DOHH2 (cell line): ENCODE results near the gene RHBDF2.

Experiments
- H3F3A ChIP-seq: fragments of 200-600 bp; sonication (generic), shearing (Covaris generic); 2 replicates; pipeline ENCODE4 v1.6.0; 2016; ENCODE audit warnings: antibody characterized with exemption, mild to moderate bottlenecking; ENCODE audit not compliant: control insufficient read depth, insufficient read depth
- H3K27ac ChIP-seq: fragments of 200-600 bp; sonication (generic); 2 replicates; pipeline ENCODE4 v1.5.1; 2014; ENCODE audit warnings: low read depth, mild to moderate bottlenecking, low read length, moderate library complexity
- H3K27me3 ChIP-seq: fragments of 200-600 bp; sonication (generic); 2 replicates; pipeline ENCODE4 v1.6.1; 2014; ENCODE audit warnings: mild to moderate bottlenecking, low read length, mixed read lengths; ENCODE audit not compliant: control insufficient read depth
- H3K36me3 ChIP-seq: fragments of 200-600 bp; sonication (generic); 2 replicates; pipeline ENCODE4 v1.6.1; 2014; ENCODE audit warnings: mild to moderate bottlenecking, low read length, moderate library complexity, mixed read lengths; ENCODE audit not compliant: control insufficient read depth
- H3K4me1 ChIP-seq: fragments of 200-600 bp; sonication (generic); 2 replicates; pipeline ENCODE4 v1.6.1; 2014; ENCODE audit warnings: mild to moderate bottlenecking, low read length, mixed read lengths; ENCODE audit not compliant: control insufficient read depth
- H3K4me2 ChIP-seq: fragments of 200-600 bp; sonication (generic); 2 replicates; pipeline ENCODE4 v1.6.0; 2014; ENCODE audit warnings: mild to moderate bottlenecking, low read length, moderate library complexity
- H3K4me3 ChIP-seq: fragments of 200-600 bp; sonication (generic); 2 replicates; pipeline ENCODE4 v1.5.1; 2014; ENCODE audit warnings: mild to moderate bottlenecking, low read length, mixed read lengths
- H3K79me2 ChIP-seq: fragments of 200-600 bp; sonication (generic); 2 replicates; pipeline ENCODE4 v1.6.1; 2014; ENCODE audit warnings: mild to moderate bottlenecking, low read length, mixed read lengths; ENCODE audit not compliant: control insufficient read depth
- H3K9me2 ChIP-seq: fragments of 200-600 bp; sonication (generic); replicated peaks from 2 replicates; pipeline ENCODE4 v1.6.1; 2014; ENCODE audit warnings: mild to moderate bottlenecking, low read length, mixed read lengths; ENCODE audit not compliant: control insufficient read depth
- H3K9me3 ChIP-seq: fragments of 200-600 bp; sonication (generic); 2 replicates; pipeline ENCODE4 v1.6.1; 2014; ENCODE audit warnings: antibody characterized with exemption, low read length, mixed read lengths; ENCODE audit not compliant: control insufficient read depth, insufficient read depth
- H4K20me1 ChIP-seq: fragments of 200-600 bp; sonication (generic); 2 replicates; pipeline ENCODE4 v1.6.0; 2014; ENCODE audit warnings: low read depth, mild to moderate bottlenecking, antibody characterized with exemption, low read length, moderate library complexity; ENCODE audit not compliant: control insufficient read depth, insufficient read depth
- EZH2phosphoT487 ChIP-seq: fragments of 200-600 bp; sonication (generic); IDR thresholded peaks from 2 replicates; pipeline ENCODE4 v1.6.1; 2017; ENCODE audit warnings: borderline replicate concordance, mild to moderate bottlenecking, antibody characterized with exemption, low read length, moderate library complexity, mixed read lengths
- TF ChIP-seq, protein P1 (sequence below): fragments of 200-600 bp; sonication (generic); IDR thresholded peaks from one replicate; pipeline ENCODE4 v1.5.1; 2014; ENCODE audit warnings: antibody characterized with exemption, mild to moderate bottlenecking, low read depth, low read length; ENCODE audit not compliant: poor library complexity, severe bottlenecking

The RHBDF2 gene

DNA sequence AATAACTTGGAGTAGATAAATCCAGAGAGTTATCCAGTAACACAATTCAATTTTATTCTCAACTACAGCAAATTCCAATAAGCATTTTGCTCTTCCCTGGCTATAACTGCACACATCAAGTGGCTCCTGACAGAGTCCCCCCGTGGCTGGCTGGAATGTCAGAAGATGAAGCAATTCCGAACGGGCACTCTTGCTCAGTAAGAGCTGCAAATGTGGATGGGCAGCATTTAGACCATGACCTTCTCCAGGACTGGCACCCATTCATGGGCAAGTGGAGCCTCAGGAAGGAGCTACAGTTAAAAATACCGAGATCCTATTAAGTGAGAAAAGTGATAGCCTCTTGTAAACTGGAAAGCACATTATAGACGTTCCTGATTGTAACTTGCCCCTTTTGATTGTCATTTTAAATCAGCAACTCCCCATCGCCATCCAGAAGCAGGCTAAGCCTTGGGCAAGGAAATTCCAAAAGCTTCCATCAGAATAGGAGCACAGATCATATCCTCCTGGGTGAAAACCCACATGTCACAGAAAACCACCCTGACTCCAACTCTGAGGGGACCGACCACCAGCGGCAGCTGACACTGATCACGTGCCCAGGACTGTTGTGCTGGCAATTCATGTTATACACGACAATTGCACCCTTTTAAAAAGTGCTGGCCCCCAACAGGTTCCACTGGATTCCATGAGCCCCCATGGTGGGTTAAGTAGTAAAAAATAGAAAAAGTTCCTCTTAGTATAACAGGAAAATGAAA, 55.4 kb downstream of the RHBDF2 start:
- Histone ChIP-seq H3K9me3 (no peaks in the 10 kb centered on the region), H3F3A (peaks cover 9% of the 10 kb centered on the region; the same call in 1 of the 2 replicates), H3K79me2 (peaks cover 100% of the 10 kb centered on the region), H3K4me2 (peak overlapping the region; percentile 67), H3K4me3 (peak overlapping the region; percentile 52), H3K9me2 (no peaks in the 10 kb centered on the region), H3K27me3 (no peaks in the 10 kb centered on the region), H4K20me1 (peaks cover 54% of the 10 kb centered on the region), H3K36me3 (peaks cover 9% of the 10 kb centered on the region; the same call in 1 of the 2 replicates), H3K4me1 (peaks cover 94% of the 10 kb centered on the region), H3K27ac (peak overlapping the region; percentile 22; the same call in 1 of the 2 replicates)
- no peak for TF ChIP-seq EZH2phosphoT487
- TF ChIP-seq, protein P1, sequence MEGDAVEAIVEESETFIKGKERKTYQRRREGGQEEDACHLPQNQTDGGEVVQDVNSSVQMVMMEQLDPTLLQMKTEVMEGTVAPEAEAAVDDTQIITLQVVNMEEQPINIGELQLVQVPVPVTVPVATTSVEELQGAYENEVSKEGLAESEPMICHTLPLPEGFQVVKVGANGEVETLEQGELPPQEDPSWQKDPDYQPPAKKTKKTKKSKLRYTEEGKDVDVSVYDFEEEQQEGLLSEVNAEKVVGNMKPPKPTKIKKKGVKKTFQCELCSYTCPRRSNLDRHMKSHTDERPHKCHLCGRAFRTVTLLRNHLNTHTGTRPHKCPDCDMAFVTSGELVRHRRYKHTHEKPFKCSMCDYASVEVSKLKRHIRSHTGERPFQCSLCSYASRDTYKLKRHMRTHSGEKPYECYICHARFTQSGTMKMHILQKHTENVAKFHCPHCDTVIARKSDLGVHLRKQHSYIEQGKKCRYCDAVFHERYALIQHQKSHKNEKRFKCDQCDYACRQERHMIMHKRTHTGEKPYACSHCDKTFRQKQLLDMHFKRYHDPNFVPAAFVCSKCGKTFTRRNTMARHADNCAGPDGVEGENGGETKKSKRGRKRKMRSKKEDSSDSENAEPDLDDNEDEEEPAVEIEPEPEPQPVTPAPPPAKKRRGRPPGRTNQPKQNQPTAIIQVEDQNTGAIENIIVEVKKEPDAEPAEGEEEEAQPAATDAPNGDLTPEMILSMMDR = no peak

DNA sequence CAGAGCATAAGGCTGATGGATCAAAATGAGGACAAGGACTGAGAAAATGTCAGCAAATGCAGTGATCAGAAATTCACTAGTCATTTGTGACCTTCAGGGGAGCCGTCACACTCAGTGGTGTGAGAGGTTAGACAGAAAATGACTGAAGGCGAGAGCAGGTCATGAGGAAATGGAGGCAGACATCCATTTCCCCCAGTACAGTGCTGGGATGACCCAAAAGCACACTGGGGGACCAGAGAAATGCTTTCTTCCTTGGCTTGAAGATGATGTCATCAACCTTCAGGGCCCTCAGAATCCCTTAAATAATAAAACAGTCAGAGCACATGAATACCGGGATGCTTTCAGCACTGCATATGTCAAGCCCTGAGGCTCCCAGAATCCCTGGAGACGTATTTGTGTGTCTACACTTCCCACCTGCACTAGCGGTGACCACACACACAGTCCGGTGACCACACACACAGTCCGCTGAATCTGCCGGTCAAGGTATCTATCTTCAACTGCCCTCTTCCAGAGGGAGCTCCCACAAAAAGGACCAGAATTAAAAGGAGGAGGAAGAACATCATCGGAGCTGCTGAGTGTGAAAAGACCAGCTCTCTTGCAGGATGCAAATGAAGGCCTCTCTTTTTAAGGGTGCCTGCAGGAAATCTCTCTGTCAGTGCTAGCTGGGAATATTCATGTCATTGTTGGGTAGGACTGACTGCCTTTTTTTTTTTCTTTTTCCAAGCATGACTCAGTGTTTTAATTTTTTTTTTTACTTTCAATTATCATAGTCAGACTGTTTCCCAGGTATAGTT, 56.5 kb downstream of the RHBDF2 start:
- Histone ChIP-seq H3K9me2 (no peaks in the 10 kb centered on the region), H3F3A (peaks cover 9% of the 10 kb centered on the region; the same call in 1 of the 2 replicates), H3K27ac (peak overlapping the region; percentile 22), H3K36me3 (peaks cover 9% of the 10 kb centered on the region; the same call in 1 of the 2 replicates), H3K27me3 (no peaks in the 10 kb centered on the region), H3K4me3 (peak overlapping the region; percentile 52), H3K9me3 (no peaks in the 10 kb centered on the region), H3K79me2 (peaks cover 100% of the 10 kb centered on the region), H3K4me2 (peak overlapping the region; percentile 67), H4K20me1 (peaks cover 48% of the 10 kb centered on the region), H3K4me1 (peaks cover 96% of the 10 kb centered on the region)
- no peak for TF ChIP-seq EZH2phosphoT487
- TF ChIP-seq, protein P1 = no peak

DNA sequence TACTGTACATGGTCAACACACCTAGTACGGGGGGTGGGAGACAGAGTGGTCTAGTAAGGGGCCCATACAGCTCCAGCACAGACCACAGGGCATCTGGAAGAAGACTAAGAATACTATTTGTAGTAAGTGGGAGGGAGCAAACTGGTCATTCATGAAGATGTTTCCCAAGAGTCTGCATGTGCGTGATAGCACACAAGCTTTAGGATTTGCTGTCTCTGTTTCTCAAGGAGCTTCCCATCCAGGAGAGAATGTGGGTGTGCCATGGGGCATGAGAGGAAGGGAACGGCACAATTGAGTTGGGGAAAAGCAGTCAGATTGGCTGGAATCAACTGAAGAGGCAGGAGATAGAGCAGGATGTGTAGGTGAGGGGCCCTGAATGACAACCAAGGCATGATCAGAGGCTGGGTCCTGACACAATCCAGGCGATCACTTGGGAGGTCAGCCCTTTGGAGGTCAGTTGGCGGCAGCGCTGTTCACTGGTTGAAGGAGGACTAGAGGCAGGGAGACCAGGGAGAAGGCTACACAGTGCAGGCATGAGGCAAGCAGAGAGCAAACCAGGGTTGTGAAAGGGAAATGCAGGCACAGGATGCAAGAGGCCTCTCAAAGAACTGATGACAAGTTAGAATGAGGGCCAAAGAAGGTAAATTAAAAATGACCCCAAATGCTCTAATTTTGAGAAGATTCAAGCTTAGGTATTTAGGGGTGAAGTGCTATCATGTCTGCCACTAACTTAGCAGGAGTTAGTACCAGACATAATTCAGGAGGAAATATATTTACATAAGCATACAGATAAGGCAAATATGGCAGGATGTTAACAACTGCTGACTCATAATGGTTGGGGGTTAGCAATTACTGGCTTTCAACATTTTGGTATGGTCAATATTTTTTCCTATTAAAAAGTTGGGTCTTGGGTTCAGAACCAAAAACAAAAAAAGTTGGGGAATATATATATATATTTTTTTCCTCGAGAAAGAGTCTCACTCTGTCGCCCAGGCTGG, 58.6 kb downstream of the RHBDF2 start:
- Histone ChIP-seq H3K36me3 (peaks cover 20% of the 10 kb centered on the region), H3K4me3 (peak overlapping the region; percentile 24; the same call in 1 of the 2 replicates), H4K20me1 (peaks cover 42% of the 10 kb centered on the region), H3K27me3 (no peaks in the 10 kb centered on the region), H3K27ac (no peak overlapping the region), H3K9me2 (no peaks in the 10 kb centered on the region), H3K9me3 (no peaks in the 10 kb centered on the region), H3K79me2 (peaks cover 100% of the 10 kb centered on the region), H3K4me2 (peak overlapping the region; percentile 54), H3K4me1 (peaks cover 100% of the 10 kb centered on the region), H3F3A (peaks cover 13% of the 10 kb centered on the region; the same call in 1 of the 2 replicates)
- TF ChIP-seq, protein P1 = no peak
- TF ChIP-seq EZH2phosphoT487 = no peak
